HepG2 (cell line): ENCODE data around the gene TP73. TPM values are rescaled to one million over a fixed set of nuclear protein-coding genes. Genes with fewer than 3 reads are reported as not detected.

ENCODE experiments used
- CREB1 ChIP-seq, 2 experiments: fragments of 450-650 bp in 1 of 2; IDR thresholded peaks; 2 replicates each; pipeline ENCODE4 v1.6.1; 2016 to 2017; ENCODE audit warnings: control low read depth in 1 of 2, mild to moderate bottlenecking in 1 of 2, missing compliant biosample characterization in 1 of 2, missing genetic modification characterization in 1 of 2
- HES4 ChIP-seq: sonication (generic); formaldehyde crosslinking; IDR thresholded peaks from 2 replicates; pipeline ENCODE4 v1.9.0; 2021; ENCODE audit warnings: mild to moderate bottlenecking, missing genetic modification reagents, borderline replicate concordance
- JUNB ChIP-seq: sonication (generic); formaldehyde crosslinking; IDR thresholded peaks from 2 replicates; pipeline ENCODE4 v1.8.0; 2022; ENCODE audit warnings: missing genetic modification reagents, mild to moderate bottlenecking, borderline replicate concordance
- KMT2A ChIP-seq: sonication (generic); formaldehyde crosslinking; IDR thresholded peaks from 2 replicates; pipeline ENCODE4 v1.4.0; 2020; ENCODE audit warnings: missing genetic modification reagents
- KMT2B ChIP-seq: IDR thresholded peaks from 2 replicates; pipeline ENCODE4 v1.6.1; 2016; ENCODE audit warnings: missing genetic modification reagents, missing compliant biosample characterization
- NR2F2 ChIP-seq: IDR thresholded peaks from 2 replicates; pipeline ENCODE4 v1.6.1; 2012; ENCODE audit warnings: low read depth, inconsistent platforms, borderline replicate concordance
- PTBP1 ChIP-seq: fragments of 200-400 bp; formaldehyde crosslinking; IDR thresholded peaks from 2 replicates; pipeline ENCODE4 v1.6.1; 2018; ENCODE audit warnings: low read length, low read depth; ENCODE audit not compliant: poor library complexity, severe bottlenecking
- RERE ChIP-seq: IDR thresholded peaks from 2 replicates; pipeline ENCODE4 v1.6.1; 2016; ENCODE audit warnings: low read depth, missing genetic modification reagents, missing compliant biosample characterization
- RFX3 ChIP-seq: IDR thresholded peaks from 2 replicates; pipeline ENCODE4 v1.6.1; 2016; ENCODE audit warnings: missing biosample characterization, missing genetic modification reagents
- SNAI1 ChIP-seq: sonication (generic); formaldehyde crosslinking; IDR thresholded peaks from 2 replicates; pipeline ENCODE4 v1.5.0; 2020; ENCODE audit warnings: mild to moderate bottlenecking, missing genetic modification reagents, borderline replicate concordance
- TEAD2 ChIP-seq: sonication (generic); formaldehyde crosslinking; IDR thresholded peaks from 2 replicates; pipeline ENCODE4 v1.9.0; 2021; ENCODE audit warnings: missing genetic modification reagents
- UBTF ChIP-seq: sonication (generic); formaldehyde crosslinking; IDR thresholded peaks from 2 replicates; pipeline ENCODE4 v1.4.0; 2020; ENCODE audit warnings: mild to moderate bottlenecking, missing genetic modification reagents
- ZFP37 ChIP-seq: sonication (generic); formaldehyde crosslinking; IDR thresholded peaks from 2 replicates; pipeline ENCODE4 v1.4.0; 2020; ENCODE audit warnings: missing genetic modification reagents, borderline replicate concordance
- ZNF343 ChIP-seq: sonication (generic); formaldehyde crosslinking; IDR thresholded peaks from 2 replicates; pipeline ENCODE4 v1.4.0; 2020; ENCODE audit warnings: mild to moderate bottlenecking, missing genetic modification reagents
- ZNF431 ChIP-seq: sonication (generic); formaldehyde crosslinking; IDR thresholded peaks from 2 replicates; pipeline ENCODE4 v1.9.0; 2022; ENCODE audit warnings: missing genetic modification reagents, low read depth, mild to moderate bottlenecking, borderline replicate concordance
- ZNF670 ChIP-seq: sonication (generic); formaldehyde crosslinking; IDR thresholded peaks from 2 replicates; pipeline ENCODE4 v1.8.0; 2022; ENCODE audit warnings: mild to moderate bottlenecking, missing genetic modification reagents, borderline replicate concordance
- ZNF691 ChIP-seq: sonication (generic); formaldehyde crosslinking; IDR thresholded peaks from 2 replicates; pipeline ENCODE4 v1.4.0; 2020; ENCODE audit warnings: missing genetic modification reagents, low read depth, mild to moderate bottlenecking, borderline replicate concordance
- ZSCAN5A ChIP-seq: sonication (generic); formaldehyde crosslinking; IDR thresholded peaks from 2 replicates; pipeline ENCODE4 v1.8.0; 2022; ENCODE audit warnings: mild to moderate bottlenecking, missing genetic modification reagents, borderline replicate concordance
- polyA plus RNA-seq, 8 experiments: library from polyadenylated mRNA; depleted of rRNA in 3 of 8; stranded (reverse) in 7 of 8; unstranded in 1 of 8; fragments of >200 nt; fragmentation: Illumina TruSeq in 4 of 8; extraction: Trizol in 4 of 8; gene quantifications; 2 replicates each; pipeline versions ENCODE4 v1.2.1 to v1.2.3, GENCODE V29; 2011 to 2016; ENCODE audit warnings: low read depth in 4 of 8, missing spikeins in 1 of 8, mixed read lengths in 1 of 8; ENCODE audit not compliant: insufficient read depth in 1 of 8
- total RNA-seq, 5 experiments: library from RNA; depleted of rRNA; stranded (reverse); fragments of >200 nt; fragmentation: Illumina TruSeq; extraction: Trizol; gene quantifications; 2 replicates each; pipeline ENCODE4 v1.2.3, GENCODE V29; 2016; ENCODE audit warnings: low read depth in 1 of 5

TP73 gene
- total and polyA plus RNA-seq, 2 of the 13 experiments (the other 11 are each of a cell fraction or from before 2014, with no cell fraction given), result 0.49 to 1.1 TPM

GRCh38 chr1:3668585-3669300 is 16.4 kb downstream of the TP73 start (continued):
- 0 out of 2 replicates have a peak, but pooled peaks have one; percentile 23 for TF ChIP-seq ZNF670 (CRISPR knock-in tag)
- peak; percentile 90; the same call in 1 of the 2 replicates for TF ChIP-seq SNAI1
- TF ChIP-seq ZNF431 (CRISPR knock-in tag), result no peak
- 0 out of 2 replicates have a peak, but pooled peaks have one; percentile 3 for TF ChIP-seq CREB1 (IDR thresholded peaks at IDR 0.05)
- TF ChIP-seq CREB1 (CRISPR knock-in tag; IDR thresholded peaks at IDR 0.05), result no peak
- no peak for TF ChIP-seq ZNF343 (CRISPR knock-in tag)
- TF ChIP-seq RFX3 (CRISPR knock-in tag), result peak; percentile 92
- peak; percentile 44; the same call in 1 of the 2 replicates for TF ChIP-seq UBTF (CRISPR knock-in tag)
- TF ChIP-seq RERE (CRISPR knock-in tag), result peak; percentile 69; the same call in 1 of the 2 replicates
- TF ChIP-seq TEAD2 (CRISPR knock-in tag), result no peak
- no peak for TF ChIP-seq JUNB (CRISPR knock-in tag)
- TF ChIP-seq HES4, result no peak
- no peak for TF ChIP-seq PTBP1
- no peak for TF ChIP-seq ZSCAN5A (CRISPR knock-in tag)
- TF ChIP-seq KMT2A, result peak; percentile 72
- peak; percentile 31; the same call in 1 of the 2 replicates for TF ChIP-seq NR2F2
- peak; percentile 37; the same call in 1 of the 2 replicates for TF ChIP-seq ZNF691
- no peak for TF ChIP-seq KMT2B (CRISPR knock-in tag)
- TF ChIP-seq ZFP37 (CRISPR knock-in tag), result 0 out of 2 replicates have a peak, but pooled peaks have one; percentile 68
